ENCODE measurements around the gene ROBO4. TPM values are rescaled to one million over a fixed set of nuclear protein-coding genes. Genes with fewer than 3 reads are reported as not detected.

Gene ROBO4
- total RNA-seq, 1 experiment from 2014 or later, result 26.9 TPM

GRCh38 chr11:124919898-124920297, 22.2 kb upstream of the ROBO4 start:
- no peak for DNase-seq (ENCODE audit: low read depth)

GRCh38 chr11:124918950-124919349, 21.3 kb upstream of the ROBO4 start, which contains the start of gene HEPN1:
Gene HEPN1 (plus strand): TSS chr11:124919250.
- no peak for DNase-seq (ENCODE audit: low read depth)

GRCh38 chr11:124917115-124917637, 19.5 kb upstream of the ROBO4 start:
- peak; percentile 70 for DNase-seq (ENCODE audit: low read depth)

GRCh38 chr11:124916370-124916710, 18.7 kb upstream of the ROBO4 start:
- DNase-seq (ENCODE audit: low read depth), result no peak

GRCh38 chr11:124915541-124916369, 18.1 kb upstream of the ROBO4 start:
- DNase-seq (ENCODE audit: low read depth), result peak; percentile 68

GRCh38 chr11:124902616-124903015, 5.0 kb upstream of the ROBO4 start:
- DNase-seq (ENCODE audit: low read depth), result no peak

GRCh38 chr11:124900464-124900863, 2.8 kb upstream of the ROBO4 start:
- DNase-seq (ENCODE audit: low read depth), result peak; percentile 94

- peak; percentile 36 for DNase-seq (ENCODE audit: low read depth)
These were observed 1.9 kb upstream of the ROBO4 start for GRCh38 chr11:124899383-124900145.

- peak; percentile 82 for DNase-seq (ENCODE audit: low read depth)
These were observed 1.0 kb upstream of the ROBO4 start for GRCh38 chr11:124898711-124899110.

- peak; percentile 95 for DNase-seq (ENCODE audit: low read depth)
These were observed 607 bp upstream of the ROBO4 start for GRCh38 chr11:124898263-124898680.

GRCh38 chr11:124896821-124897391, 759 bp downstream of the ROBO4 start:
- DNase-seq (ENCODE audit: low read depth), result peak; percentile 83

GRCh38 chr11:124896071-124896750, 1.5 kb downstream of the ROBO4 start:
- peak; percentile 47 for DNase-seq (ENCODE audit: low read depth)

- DNase-seq (ENCODE audit: low read depth), result no peak
These were observed 2.1 kb downstream of the ROBO4 start for GRCh38 chr11:124895471-124895971.

- no peak for DNase-seq (ENCODE audit: low read depth)
These were observed 2.8 kb downstream of the ROBO4 start for GRCh38 chr11:124894606-124895430.

- no peak for DNase-seq (ENCODE audit: low read depth)
These were observed 3.8 kb downstream of the ROBO4 start for GRCh38 chr11:124893781-124894401.

GRCh38 chr11:124892750-124893454, 4.8 kb downstream of the ROBO4 start:
- DNase-seq (ENCODE audit: low read depth), result no peak

- no peak for DNase-seq (ENCODE audit: low read depth)
These were observed 5.5 kb downstream of the ROBO4 start for GRCh38 chr11:124892146-124892545.

GRCh38 chr11:124891373-124891861, 6.2 kb downstream of the ROBO4 start:
- DNase-seq (ENCODE audit: low read depth), result no peak

Data from LHCN-M2 (cell line).